ENCODE data around the gene GSDME.
A peak's percentile ranks its signal among the peaks of the same experiment; 100 is the strongest.

Gene GSDME

DNA sequence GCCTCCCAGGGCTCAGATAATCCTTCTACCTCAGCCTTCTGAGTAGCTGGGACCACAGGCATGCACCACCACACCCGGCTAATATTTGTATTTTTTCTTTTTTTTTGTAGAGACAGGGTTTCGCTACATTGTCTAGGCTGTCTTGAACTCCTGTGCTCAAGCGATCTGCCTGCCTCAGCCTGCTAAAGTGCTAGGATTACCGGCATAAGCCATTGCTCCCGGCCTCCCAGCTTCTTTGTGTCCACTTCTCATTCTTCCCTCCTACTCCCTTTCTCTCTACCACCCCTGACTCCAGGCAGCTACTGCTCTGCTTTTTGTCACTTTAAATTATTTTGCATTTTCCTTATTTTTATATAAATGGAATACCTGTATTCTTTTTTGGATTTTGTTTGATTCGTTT is 100.7 kb downstream of the GSDME start:
- no peak overlapping the region for H2AFZ ChIP-seq (ENCODE audit: low read depth, low read length)
- no peak overlapping the region for H3K4ac ChIP-seq (ENCODE audit: low read depth in 1 of 2, low read length in 2 of 2)
- no peak overlapping the region for H3K27ac ChIP-seq (ENCODE audit: low read length, poor library complexity, severe bottlenecking)
- H3K18ac ChIP-seq (ENCODE audit: low read depth in 1 of 2, low read length in 2 of 2): no peak overlapping the region
- no peaks in the 10 kb centered on the region for H3K4me1 ChIP-seq (ENCODE audit: control insufficient read depth, insufficient read depth, low read depth, low read length)
- no peak for DNase-seq
- H4K8ac ChIP-seq (ENCODE audit: low read length): no peak overlapping the region
- no peak overlapping the region for H3K14ac ChIP-seq (ENCODE audit: low read length in 2 of 2)
- no peaks in the 10 kb centered on the region for H3K9me3 ChIP-seq (ENCODE audit: control insufficient read depth, low read length)
- H2BK12ac ChIP-seq (ENCODE audit: low read length in 2 of 2): no peak overlapping the region
- H3K4me3 ChIP-seq (ENCODE audit: insufficient read depth in 1 of 2, low read depth in 1 of 2, low read length in 2 of 2): no peak overlapping the region
- H2BK5ac ChIP-seq (ENCODE audit: low read depth, low read length, poor library complexity, severe bottlenecking): no peak overlapping the region
- H2BK120ac ChIP-seq (ENCODE audit: low read depth, low read length): no peak overlapping the region
- no peak overlapping the region for H4K91ac ChIP-seq (ENCODE audit: low read length)
- no peak overlapping the region for H2AK5ac ChIP-seq (ENCODE audit: low read length, severe bottlenecking)
- no peaks in the 10 kb centered on the region for H3K27me3 ChIP-seq (ENCODE audit: control insufficient read depth in 1 of 2, insufficient read depth in 1 of 2, low read length in 2 of 2)
- no peak overlapping the region for H2BK15ac ChIP-seq (ENCODE audit: low read depth, poor library complexity, severe bottlenecking)
- peaks cover 7% of the 10 kb centered on the region for H3K79me1 ChIP-seq (replicated peaks; ENCODE audit: low read length, poor library complexity, severe bottlenecking)
- H3K36me3 ChIP-seq (ENCODE audit: control insufficient read depth in 1 of 2, insufficient read depth in 2 of 2, low read depth in 1 of 2, low read length in 2 of 2): no peaks in the 10 kb centered on the region
- H3K4me2 ChIP-seq (ENCODE audit: low read length, poor library complexity, severe bottlenecking): no peak overlapping the region
- no peak overlapping the region for H3K23ac ChIP-seq (ENCODE audit: low read length in 2 of 2)
- no peak overlapping the region for H3K9ac ChIP-seq (ENCODE audit: low read length)
- WGBS: 100% methylated on average over 6 of the region's 6 CpGs

- Histone ChIP-seq H2BK12ac (ENCODE audit: low read length in 2 of 2) (no peak overlapping the region), H3K9ac (ENCODE audit: low read length) (peak overlapping the region; percentile 89), H3K14ac (ENCODE audit: low read length in 2 of 2) (no peak overlapping the region), H4K8ac (ENCODE audit: low read length) (no peak overlapping the region), H3K79me1 (replicated peaks; ENCODE audit: low read length, poor library complexity, severe bottlenecking) (peaks cover 4% of the 10 kb centered on the region), H4K91ac (ENCODE audit: low read length) (no peak overlapping the region), H3K27ac (ENCODE audit: low read length, poor library complexity, severe bottlenecking) (no peak overlapping the region), H3K4me2 (ENCODE audit: low read length, poor library complexity, severe bottlenecking) (no peak overlapping the region), H2AK5ac (ENCODE audit: low read length, severe bottlenecking) (no peak overlapping the region), H3K4me3 (ENCODE audit: insufficient read depth in 1 of 2, low read depth in 1 of 2, low read length in 2 of 2) (no peak overlapping the region), H3K27me3 (ENCODE audit: control insufficient read depth in 1 of 2, insufficient read depth in 1 of 2, low read length in 2 of 2) (no peaks in the 10 kb centered on the region), H3K18ac (ENCODE audit: low read depth in 1 of 2, low read length in 2 of 2) (no peak overlapping the region), H2BK120ac (ENCODE audit: low read depth, low read length) (no peak overlapping the region), H3K4me1 (ENCODE audit: control insufficient read depth, insufficient read depth, low read depth, low read length) (no peaks in the 10 kb centered on the region), H3K4ac (ENCODE audit: low read depth in 1 of 2, low read length in 2 of 2) (no peak overlapping the region), H2BK15ac (ENCODE audit: low read depth, poor library complexity, severe bottlenecking) (no peak overlapping the region), H2AFZ (ENCODE audit: low read depth, low read length) (no peak overlapping the region), H3K36me3 (ENCODE audit: control insufficient read depth in 1 of 2, insufficient read depth in 2 of 2, low read depth in 1 of 2, low read length in 2 of 2) (peaks cover 0 to 3% of the 10 kb centered on the region in 2 experiments), H3K23ac (ENCODE audit: low read length in 2 of 2) (no peak overlapping the region), H2BK5ac (ENCODE audit: low read depth, low read length, poor library complexity, severe bottlenecking) (no peak overlapping the region), H3K9me3 (ENCODE audit: control insufficient read depth, low read length) (no peaks in the 10 kb centered on the region)
- WGBS: no CpG with 5 or more reads among the region's 1 CpG
- no peak for DNase-seq
Observed at GRCh38 chr7:24654305-24654704, 103.0 kb downstream of the GSDME start.

- Histone ChIP-seq H4K91ac (ENCODE audit: low read length) (no peak overlapping the region), H3K4ac (ENCODE audit: low read depth in 1 of 2, low read length in 2 of 2) (no peak overlapping the region), H2BK12ac (ENCODE audit: low read length in 2 of 2) (no peak overlapping the region), H3K9ac (ENCODE audit: low read length) (peak overlapping the region; percentile 89), H3K23ac (ENCODE audit: low read length in 2 of 2) (no peak overlapping the region), H3K79me1 (replicated peaks; ENCODE audit: low read length, poor library complexity, severe bottlenecking) (peaks cover 4% of the 10 kb centered on the region), H2BK5ac (ENCODE audit: low read depth, low read length, poor library complexity, severe bottlenecking) (no peak overlapping the region), H3K36me3 (ENCODE audit: control insufficient read depth in 1 of 2, insufficient read depth in 2 of 2, low read depth in 1 of 2, low read length in 2 of 2) (peaks cover 0 to 3% of the 10 kb centered on the region in 2 experiments), H3K27ac (ENCODE audit: low read length, poor library complexity, severe bottlenecking) (no peak overlapping the region), H3K14ac (ENCODE audit: low read length in 2 of 2) (no peak overlapping the region), H3K4me2 (ENCODE audit: low read length, poor library complexity, severe bottlenecking) (no peak overlapping the region), H2BK120ac (ENCODE audit: low read depth, low read length) (no peak overlapping the region), H3K9me3 (ENCODE audit: control insufficient read depth, low read length) (no peaks in the 10 kb centered on the region), H3K4me1 (ENCODE audit: control insufficient read depth, insufficient read depth, low read depth, low read length) (no peaks in the 10 kb centered on the region), H2AFZ (ENCODE audit: low read depth, low read length) (no peak overlapping the region), H3K18ac (ENCODE audit: low read depth in 1 of 2, low read length in 2 of 2) (no peak overlapping the region), H2AK5ac (ENCODE audit: low read length, severe bottlenecking) (no peak overlapping the region), H4K8ac (ENCODE audit: low read length) (no peak overlapping the region), H3K27me3 (ENCODE audit: control insufficient read depth in 1 of 2, insufficient read depth in 1 of 2, low read length in 2 of 2) (no peaks in the 10 kb centered on the region), H2BK15ac (ENCODE audit: low read depth, poor library complexity, severe bottlenecking) (no peak overlapping the region), H3K4me3 (ENCODE audit: insufficient read depth in 1 of 2, low read depth in 1 of 2, low read length in 2 of 2) (peak overlapping the region in 1 of 2 experiments; percentile 65)
- 98% methylated on average over 4 of the region's 4 CpGs for WGBS
- no peak for DNase-seq
Observed at GRCh38 chr7:24653316-24654085, 103.8 kb downstream of the GSDME start.

DNA sequence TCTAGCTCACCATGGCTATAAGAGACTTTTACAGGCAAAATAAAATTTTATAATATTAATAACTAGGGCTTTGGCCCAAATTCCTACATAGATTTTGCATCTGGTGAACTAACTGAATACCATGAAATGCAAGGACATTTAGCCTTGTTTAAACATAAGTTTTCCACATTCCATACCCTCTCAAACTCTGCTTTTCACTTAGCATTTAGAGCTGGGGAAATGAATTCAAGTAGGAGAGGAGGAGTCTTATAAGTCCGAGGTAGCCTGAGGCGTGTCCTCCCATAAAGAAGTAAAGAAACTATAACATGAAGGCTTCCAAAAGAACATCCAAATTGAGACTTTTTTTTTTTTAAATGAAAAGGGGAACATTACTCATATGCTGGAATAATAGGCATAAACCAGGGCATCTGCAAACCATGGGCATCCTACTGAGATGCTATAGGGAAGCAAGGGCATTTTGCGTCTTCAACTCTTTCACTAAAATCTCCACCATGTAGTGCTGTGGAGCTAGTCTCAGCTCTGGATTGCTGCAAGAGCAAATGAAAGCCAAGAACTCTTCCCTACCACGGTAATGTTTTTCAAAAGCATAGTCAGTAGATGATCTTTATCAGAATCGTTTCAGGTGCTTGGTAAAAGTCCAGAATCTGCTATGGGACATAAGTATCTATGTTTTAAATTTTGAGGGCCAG is 104.9 kb downstream of the GSDME start:
- no peak overlapping the region for H3K14ac ChIP-seq (ENCODE audit: low read length in 2 of 2)
- peaks cover 0 to 3% of the 10 kb centered on the region in 2 experiments for H3K36me3 ChIP-seq (ENCODE audit: control insufficient read depth in 1 of 2, insufficient read depth in 2 of 2, low read depth in 1 of 2, low read length in 2 of 2)

More for the DNA sequence above, 104.9 kb downstream of the GSDME start:
- H2AFZ ChIP-seq (ENCODE audit: low read depth, low read length): no peak overlapping the region
- H3K23ac ChIP-seq (ENCODE audit: low read length in 2 of 2): no peak overlapping the region
- H3K4me2 ChIP-seq (ENCODE audit: low read length, poor library complexity, severe bottlenecking): no peak overlapping the region
- peak overlapping the region in 1 of 2 experiments; percentile 65 for H3K4me3 ChIP-seq (ENCODE audit: insufficient read depth in 1 of 2, low read depth in 1 of 2, low read length in 2 of 2)
- H4K8ac ChIP-seq (ENCODE audit: low read length): no peak overlapping the region
- no peak overlapping the region for H2BK120ac ChIP-seq (ENCODE audit: low read depth, low read length)
- H3K79me1 ChIP-seq (replicated peaks; ENCODE audit: low read length, poor library complexity, severe bottlenecking): peaks cover 4% of the 10 kb centered on the region
- H3K18ac ChIP-seq (ENCODE audit: low read depth in 1 of 2, low read length in 2 of 2): no peak overlapping the region
- 100% methylated on average over 2 of the region's 5 CpGs for WGBS
- no peak overlapping the region for H3K27ac ChIP-seq (ENCODE audit: low read length, poor library complexity, severe bottlenecking)
- H3K9me3 ChIP-seq (ENCODE audit: control insufficient read depth, low read length): no peaks in the 10 kb centered on the region
- H2BK12ac ChIP-seq (ENCODE audit: low read length in 2 of 2): no peak overlapping the region
- no peaks in the 10 kb centered on the region for H3K4me1 ChIP-seq (ENCODE audit: control insufficient read depth, insufficient read depth, low read depth, low read length)
- no peak for DNase-seq
- no peak overlapping the region for H3K4ac ChIP-seq (ENCODE audit: low read depth in 1 of 2, low read length in 2 of 2)
- H3K27me3 ChIP-seq (ENCODE audit: control insufficient read depth in 1 of 2, insufficient read depth in 1 of 2, low read length in 2 of 2): no peaks in the 10 kb centered on the region
- no peak overlapping the region for H2BK5ac ChIP-seq (ENCODE audit: low read depth, low read length, poor library complexity, severe bottlenecking)
- no peak overlapping the region for H2BK15ac ChIP-seq (ENCODE audit: low read depth, poor library complexity, severe bottlenecking)
- peak overlapping the region; percentile 89 for H3K9ac ChIP-seq (ENCODE audit: low read length)
- H2AK5ac ChIP-seq (ENCODE audit: low read length, severe bottlenecking): no peak overlapping the region
- no peak overlapping the region for H4K91ac ChIP-seq (ENCODE audit: low read length)
